ENCODE measurements around the gene AGO3.

- no peak for TF ChIP-seq CTCF (IDR thresholded peaks at IDR 0.05)
- no peak for TF ChIP-seq POLR2A (IDR thresholded peaks at IDR 0.05; ENCODE audit: low read depth)
- TF ChIP-seq POLR2AphosphoS5 (IDR thresholded peaks at IDR 0.05), result no peak
- TF ChIP-seq EP300 (IDR thresholded peaks at IDR 0.05), result no peak
Observed at GRCh38 chr1:36080236-36080635, 149.3 kb downstream of the AGO3 start.
